ENCODE results near the gene CHST13.

DNA sequence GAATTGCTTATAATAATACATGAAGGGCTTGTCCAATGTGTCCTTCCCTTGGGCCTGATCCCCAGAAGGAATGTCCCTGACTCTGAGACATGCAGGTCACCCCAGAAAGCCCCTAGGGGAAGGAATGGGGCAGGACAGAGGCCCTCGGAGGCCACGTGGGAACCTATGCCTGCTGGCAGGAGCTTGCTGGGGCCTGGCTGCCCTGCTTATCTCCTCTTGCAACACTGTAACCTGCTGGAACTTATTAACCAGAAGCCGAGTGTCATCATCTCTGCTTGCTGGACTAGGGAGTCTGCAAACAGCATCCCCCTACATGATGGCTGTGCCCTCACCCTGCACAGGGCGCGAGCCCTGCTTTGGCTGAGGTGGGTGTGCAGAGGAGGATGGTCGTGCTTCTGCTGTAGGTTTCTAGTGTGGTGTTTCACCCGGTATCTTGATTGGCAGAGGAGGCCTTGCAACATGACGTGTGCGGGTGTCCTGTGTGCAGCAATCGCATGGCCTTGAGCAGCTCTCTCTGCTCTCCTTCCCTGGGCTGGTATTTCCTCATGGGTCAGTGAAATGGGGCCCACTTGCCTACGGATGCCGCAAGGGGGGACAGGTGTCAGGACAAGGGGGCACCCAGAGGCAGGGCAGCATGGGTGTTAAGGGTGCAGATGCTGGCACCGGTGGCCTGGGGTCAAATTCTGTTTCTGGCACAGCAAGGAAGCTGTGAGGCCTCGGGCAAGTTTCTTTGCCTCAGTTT, 5.0 kb downstream of the CHST13 start:
- TF ChIP-seq POLR2A (IDR thresholded peaks at IDR 0.05) = no peak
- TF ChIP-seq, protein P1, sequence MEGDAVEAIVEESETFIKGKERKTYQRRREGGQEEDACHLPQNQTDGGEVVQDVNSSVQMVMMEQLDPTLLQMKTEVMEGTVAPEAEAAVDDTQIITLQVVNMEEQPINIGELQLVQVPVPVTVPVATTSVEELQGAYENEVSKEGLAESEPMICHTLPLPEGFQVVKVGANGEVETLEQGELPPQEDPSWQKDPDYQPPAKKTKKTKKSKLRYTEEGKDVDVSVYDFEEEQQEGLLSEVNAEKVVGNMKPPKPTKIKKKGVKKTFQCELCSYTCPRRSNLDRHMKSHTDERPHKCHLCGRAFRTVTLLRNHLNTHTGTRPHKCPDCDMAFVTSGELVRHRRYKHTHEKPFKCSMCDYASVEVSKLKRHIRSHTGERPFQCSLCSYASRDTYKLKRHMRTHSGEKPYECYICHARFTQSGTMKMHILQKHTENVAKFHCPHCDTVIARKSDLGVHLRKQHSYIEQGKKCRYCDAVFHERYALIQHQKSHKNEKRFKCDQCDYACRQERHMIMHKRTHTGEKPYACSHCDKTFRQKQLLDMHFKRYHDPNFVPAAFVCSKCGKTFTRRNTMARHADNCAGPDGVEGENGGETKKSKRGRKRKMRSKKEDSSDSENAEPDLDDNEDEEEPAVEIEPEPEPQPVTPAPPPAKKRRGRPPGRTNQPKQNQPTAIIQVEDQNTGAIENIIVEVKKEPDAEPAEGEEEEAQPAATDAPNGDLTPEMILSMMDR (IDR thresholded peaks at IDR 0.05) = peak in 8 of 12 donors; percentile 22 to 46 (median 33)
